K562 (cell line): ENCODE results near the gene ELF5. TPM values are rescaled to one million over a fixed set of nuclear protein-coding genes. Genes with fewer than 3 reads are reported as not detected.

Experiments
- ATAC-seq: fragments of 200-7000 bp; cut with Tn5 transposase; 3 replicates; pipeline ENCODE4 v1.9.1; 2020; ENCODE audit warnings: moderate library complexity
- BruUV-seq: library from RNA; stranded (reverse); fragments of 400-500 nt; replicated peaks from 2 replicates; lab custom pipeline; 2021; lab: Mats Ljungman, UMichigan
- CTCF ChIA-PET: fragments of 300-600 bp; formaldehyde crosslinking; extraction: SDS; loops from one replicate; lab custom pipeline; 2021; ENCODE audit warnings: low intra/inter-chr PET ratio; lab: Yijun Ruan, JAX
- POLR2A ChIA-PET: fragments of 300-600, 350-650 bp; sonication (Branson Sonifier 250); formaldehyde crosslinking; extraction: SDS; loops from one replicate; lab custom pipeline; 2021; ENCODE audit warnings: antibody characterized with exemption, inconsistent platforms; lab: Yijun Ruan, JAX
- DNase-seq, 4 experiments: peaks; one replicate each; pipeline versions ENCODE4 v3.0.0 to v3.0.0-alpha.2; 2011 to 2018; ENCODE audit warnings: low spot score in 3 of 4, mixed read lengths in 3 of 4; ENCODE audit errors: extremely low read depth in 1 of 4
- FAIRE-seq: peaks from 2 replicates; lab custom pipeline; 2011; peaks lifted over from hg19 to GRCh38; lab: Jason Lieb, UNC
- H2AFZ ChIP-seq: 2 replicates; pipeline ENCODE4 v1.6.0; 2011; ENCODE audit warnings: low read depth, low read length, control low read depth, inconsistent platforms
- H3K27ac ChIP-seq: fragments of 200-600 bp; 3 replicates; pipeline ENCODE4 v1.8.0; 2011; ENCODE audit warnings: low read depth, mild to moderate bottlenecking, control low read depth, inconsistent platforms, low read length, moderate library complexity, mixed read lengths; ENCODE audit errors: extremely low read depth
- H3K27me3 ChIP-seq, 2 experiments: fragments of 300-600 bp in 1 of 2; 2 replicates in 1 of 2; 3 replicates in 1 of 2; pipeline versions ENCODE4 v1.6.0 to v1.8.0; 2011; ENCODE audit warnings: inconsistent platforms in 2 of 2, low read length in 2 of 2, mild to moderate bottlenecking in 1 of 2, mixed read lengths in 1 of 2, moderate library complexity in 1 of 2; ENCODE audit not compliant: control insufficient read depth in 2 of 2, insufficient read depth in 2 of 2
- H3K36me3 ChIP-seq: fragments of 300-600 bp; 3 replicates; pipeline ENCODE4 v1.8.0; 2011; ENCODE audit warnings: mild to moderate bottlenecking, low read length, inconsistent platforms; ENCODE audit not compliant: control insufficient read depth, insufficient read depth
- H3K4me1 ChIP-seq, 2 experiments: fragments of 200-600 bp in 1 of 2; replicated peaks in 1 of 2; 2 replicates in 1 of 2; 3 replicates in 1 of 2; pipeline versions ENCODE4 v1.5.1 to v1.8.0; 2011; ENCODE audit warnings: inconsistent platforms in 2 of 2, low read length in 2 of 2, mild to moderate bottlenecking in 1 of 2, mixed read lengths in 1 of 2, moderate library complexity in 1 of 2; ENCODE audit not compliant: control insufficient read depth in 2 of 2, insufficient read depth in 2 of 2
- H3K4me2 ChIP-seq: 2 replicates; pipeline ENCODE4 v1.6.1; 2011; ENCODE audit warnings: low read length, control low read depth, inconsistent platforms, mixed read lengths; ENCODE audit not compliant: insufficient read depth
- H3K4me3 ChIP-seq: fragments of 200-600 bp; sonication (generic), shearing (Covaris generic); 2 replicates; pipeline ENCODE4 v1.5.1; 2016; ENCODE audit warnings: control low read depth, inconsistent platforms
- H3K79me2 ChIP-seq: fragments of 200-600 bp; 3 replicates; pipeline ENCODE4 v1.8.0; 2011; ENCODE audit warnings: low read length, inconsistent platforms; ENCODE audit not compliant: control insufficient read depth, insufficient read depth
- H3K9ac ChIP-seq, 2 experiments: 2 replicates each; pipeline versions ENCODE4 v1.6.0 to v1.6.1; 2011; ENCODE audit warnings: low read depth in 2 of 2, low read length in 2 of 2, control low read depth in 1 of 2, inconsistent platforms in 1 of 2, mild to moderate bottlenecking in 1 of 2, mixed read lengths in 1 of 2; ENCODE audit not compliant: insufficient read depth in 1 of 2
- H3K9me1 ChIP-seq: one replicate; pipeline ENCODE4 v1.6.0; 2011; ENCODE audit warnings: inconsistent platforms, mild to moderate bottlenecking, low read length, moderate library complexity; ENCODE audit not compliant: control insufficient read depth, insufficient read depth
- H3K9me3 ChIP-seq: replicated peaks from 2 replicates; pipeline ENCODE4 v1.5.1; 2011; ENCODE audit warnings: low read depth, low read length, inconsistent platforms; ENCODE audit not compliant: control insufficient read depth, insufficient read depth
- H4K20me1 ChIP-seq: replicated peaks from 2 replicates; pipeline ENCODE4 v1.6.1; 2011; ENCODE audit warnings: low read length, inconsistent platforms, mixed read lengths; ENCODE audit not compliant: control insufficient read depth, insufficient read depth
- BCOR ChIP-seq: fragments of 450-650 bp; IDR thresholded peaks from 2 replicates; pipeline ENCODE4 v1.6.1; 2016
- BRD4 ChIP-seq: fragments of 200-600 bp; sonication (generic); IDR thresholded peaks from 2 replicates; pipeline ENCODE4 v1.6.1; 2017; ENCODE audit warnings: inconsistent platforms
- BRF2 ChIP-seq: IDR thresholded peaks from 3 replicates; pipeline ENCODE4 v1.6.1; 2011; ENCODE audit warnings: borderline replicate concordance, mild to moderate bottlenecking; ENCODE audit not compliant: insufficient read length, insufficient read depth
- KDM2B ChIP-seq: fragments of 250-450 bp; sonication (Bioruptor Pico); IDR thresholded peaks from 2 replicates; pipeline ENCODE4 v1.8.0; 2021; ENCODE audit warnings: mild to moderate bottlenecking, moderate library complexity
- NONO ChIP-seq, 2 experiments: fragments of 200-400 bp in 1 of 2; fragments of 450-650 bp in 1 of 2; formaldehyde crosslinking in 1 of 2; IDR thresholded peaks; 2 replicates each; pipeline ENCODE4 v1.6.1; 2017; ENCODE audit warnings: low read depth in 2 of 2, mild to moderate bottlenecking in 2 of 2, moderate library complexity in 2 of 2, low read length in 1 of 2
- RBM25 ChIP-seq: fragments of 200-400 bp; formaldehyde crosslinking; IDR thresholded peaks from 2 replicates; pipeline ENCODE4 v1.6.1; 2018; ENCODE audit warnings: low read length, low read depth, moderate library complexity; ENCODE audit not compliant: severe bottlenecking
- ZFP36 ChIP-seq: fragments of 150-350 bp; IDR thresholded peaks from 2 replicates; pipeline ENCODE4 v1.6.1; 2018; ENCODE audit warnings: low read length, low read depth; ENCODE audit not compliant: partially characterized antibody
- WGBS: fragments of 100-300 bp; shearing (Covaris generic); methylation state at CpG from one replicate; pipeline ENCODE4 v1.1.6; 2016; ENCODE audit warnings: low coverage, mixed read lengths; ENCODE audit not compliant: insufficient coverage; ENCODE audit errors: missing lambda C conversion rate; 5-methylcytosine and 5-hydroxymethylcytosine counted together
- in situ Hi-C: fragments of 300-500 bp; cut with MboI; formaldehyde crosslinking; loops from 4 replicates; pipeline ENCODE4 v1.15.0; 2018; ENCODE audit warnings: inconsistent platforms, mixed read lengths
- intact Hi-C: fragments of 100-400 bp; cut with micrococcal nuclease; formaldehyde crosslinking; loops from 2 replicates; pipeline ENCODE4 v1.14.2; 2022
- polyA plus RNA-seq, 8 experiments: library from polyadenylated mRNA; depleted of rRNA in 4 of 8; stranded (reverse) in 5 of 8; unstranded in 3 of 8; fragments of >200 nt; fragmentation: Nextera tagmentation in 2 of 8; fragmentation: Illumina TruSeq in 1 of 8; extraction: Ambion mirVana in 2 of 8; extraction: Trizol in 1 of 8; gene quantifications; 2 replicates each; pipeline versions ENCODE4 v1.2.1 to v1.2.3, GENCODE V29; 2011 to 2014; ENCODE audit warnings: inconsistent platforms in 1 of 8, missing spikeins in 1 of 8
- total RNA-seq, 7 experiments: library from RNA; depleted of rRNA in 6 of 7; stranded (reverse); fragments of >200 nt in 6 of 7; fragmentation: Illumina TruSeq in 2 of 7; extraction: Trizol in 2 of 7; gene quantifications; 2 replicates each; pipeline versions ENCODE4 v1.2.1 to v1.2.3, GENCODE V29; 2011 to 2021; ENCODE audit warnings: low replicate concordance in 1 of 7

ELF5 gene
- total and polyA plus RNA-seq, 9 of the 15 experiments (the other 6 are each of a cell fraction or from before 2014, with no cell fraction given) = not detected

- Histone ChIP-seq H3K36me3 (no peaks in the 10 kb centered on the region), H3K4me1 (peaks cover 0 to 4% of the 10 kb centered on the region in 2 experiments; a peak in 2 of 5 replicates), H3K79me2 (no peaks in the 10 kb centered on the region), H3K27me3 (peaks cover 5 to 24% of the 10 kb centered on the region in 2 experiments; a peak in 4 of 5 replicates), H2AFZ (no peak overlapping the region), H3K9me1 (no peaks in the 10 kb centered on the region), H4K20me1 (no peaks in the 10 kb centered on the region), H3K9ac (no peak overlapping the region), H3K27ac (no peak overlapping the region), H3K9me3 (no peaks in the 10 kb centered on the region), H3K4me3 (no peak overlapping the region), H3K4me2 (no peak overlapping the region)
- ATAC-seq = no peak
- 0% methylated on average over 3 of the region's 3 CpGs for WGBS
- BruUV-seq = no TSS peak
- no peak for TF ChIP-seq BRF2
- TF ChIP-seq BCOR = peak; percentile 28; the same call in 1 of the 2 replicates
- TF ChIP-seq BRD4 = no peak
- TF ChIP-seq NONO (IDR thresholded peaks at IDR 0.05; ENCODE audit: low read depth in 2 of 2, low read length in 1 of 2) = no peak
- TF ChIP-seq ZFP36 = peak; percentile 60
- peak; percentile 72 for TF ChIP-seq RBM25
- TF ChIP-seq KDM2B = no peak
- intact Hi-C loops = loop anchor here (10.0 kb wide), 1 partner anchor 505 kb away; no protein-coding TSS in a partner anchor
- FAIRE-seq = no peak
- CTCF ChIA-PET = no interaction called here
- POLR2A ChIA-PET = interaction anchor here (0.6 kb wide), 1 partner anchor 683 kb away, joined by 3 read pairs; no protein-coding TSS in a partner anchor
- in situ Hi-C loops = loop anchor here (25.0 kb wide), 1 partner anchor 688 kb away; no protein-coding TSS in a partner anchor
- no peak for DNase-seq
Measured at GRCh38 chr11:34499719-34500500, 13.7 kb downstream of the ELF5 start.
